GM12878 (cell line): ENCODE measurements around the gene PUS7. TPM values are rescaled to one million over a fixed set of nuclear protein-coding genes. Genes with fewer than 3 reads are reported as not detected.
"Not testable (repeated sequence)": the region's sequence is repeated elsewhere in the genome, so short reads cannot be mapped to it uniquely, and the experiment has no call there.

ENCODE experiments used
- ATAC-seq: fragments of 200-7000 bp; cut with Tn5 transposase; 3 replicates; pipeline ENCODE4 v1.9.1; 2020; ENCODE audit warnings: mild to moderate bottlenecking, moderate library complexity
- BruUV-seq: library from RNA; stranded (reverse); fragments of 400-500 nt; replicated peaks from 2 replicates; lab custom pipeline; 2021; lab: Mats Ljungman, UMichigan
- CTCF ChIA-PET: fragments of 300-600 bp; sonication (Branson Sonifier 250); formaldehyde crosslinking; extraction: SDS; loops from one replicate; lab custom pipeline; 2021; ENCODE audit warnings: inconsistent platforms; lab: Yijun Ruan, JAX
- POLR2A ChIA-PET: fragments of 350-600 bp; formaldehyde crosslinking; extraction: SDS; loops from one replicate; lab custom pipeline; 2021; ENCODE audit warnings: inconsistent platforms; lab: Charles Lee
- RAD21 ChIA-PET: fragments of 300-600 bp; sonication (Branson Sonifier 250); formaldehyde crosslinking; loops from one replicate; lab custom pipeline; 2023; ENCODE audit warnings: antibody characterized with exemption; ENCODE audit not compliant: unreplicated experiment; lab: Charles Lee
- SMC1A ChIA-PET: fragments of 300-600 bp; sonication (Branson Sonifier 250); formaldehyde crosslinking; loops from one replicate; lab custom pipeline; 2023; ENCODE audit not compliant: unreplicated experiment, uncharacterized antibody; lab: Charles Lee
- DNase-seq: peaks from one replicate; pipeline ENCODE4 v3.0.0-alpha.2; 2011; ENCODE audit warnings: low read depth, low spot score
- FAIRE-seq: peaks from 3 replicates; lab custom pipeline; 2011; peaks lifted over from hg19 to GRCh38; lab: Jason Lieb, UNC
- H2AFZ ChIP-seq: 2 replicates; pipeline ENCODE4 v1.6.0; 2011; ENCODE audit warnings: low read depth, low read length, control low read depth; ENCODE audit not compliant: control insufficient read depth
- H3K27ac ChIP-seq: 2 replicates; pipeline ENCODE4 v1.5.1; 2011; ENCODE audit warnings: control low read depth; ENCODE audit not compliant: control insufficient read depth, insufficient read depth
- H3K27me3 ChIP-seq, 2 experiments: replicated peaks in 1 of 2; 2 replicates each; pipeline versions ENCODE4 v1.6.0 to v1.6.1; 2011; ENCODE audit warnings: low read length in 1 of 2; ENCODE audit not compliant: control insufficient read depth in 2 of 2, insufficient read depth in 2 of 2
- H3K36me3 ChIP-seq, 2 experiments: 2 replicates each; pipeline ENCODE4 v1.5.1; 2011; ENCODE audit warnings: low read length in 1 of 2; ENCODE audit not compliant: control insufficient read depth in 2 of 2, insufficient read depth in 2 of 2
- H3K4me1 ChIP-seq: 2 replicates; pipeline ENCODE4 v1.6.1; 2011; ENCODE audit warnings: mild to moderate bottlenecking, low read length, moderate library complexity, mixed read lengths; ENCODE audit not compliant: control insufficient read depth, insufficient read depth
- H3K4me2 ChIP-seq: 2 replicates; pipeline ENCODE4 v1.6.0; 2011; ENCODE audit warnings: control low read depth; ENCODE audit not compliant: control insufficient read depth, insufficient read depth
- H3K4me3 ChIP-seq: fragments of 200-600 bp; sonication (generic); 2 replicates; pipeline ENCODE4 v1.5.1; 2016
- H3K79me2 ChIP-seq: 2 replicates; pipeline ENCODE4 v1.6.0; 2011; ENCODE audit warnings: low read length; ENCODE audit not compliant: control insufficient read depth, insufficient read depth
- H3K9ac ChIP-seq: 2 replicates; pipeline ENCODE4 v1.8.0; 2011; ENCODE audit warnings: low read length, control low read depth, mixed read lengths; ENCODE audit not compliant: control insufficient read depth, insufficient read depth
- H3K9me3 ChIP-seq: replicated peaks from 3 replicates; pipeline ENCODE4 v1.5.1; 2011; ENCODE audit warnings: mild to moderate bottlenecking, low read length; ENCODE audit not compliant: control insufficient read depth, insufficient read depth
- H4K20me1 ChIP-seq: 2 replicates; pipeline ENCODE4 v1.6.0; 2011; ENCODE audit not compliant: control insufficient read depth, insufficient read depth
- ASH2L ChIP-seq: fragments of 300-600, 200-600 bp; sonication (generic); IDR thresholded peaks from 2 replicates; pipeline ENCODE4 v1.6.1; 2017; ENCODE audit warnings: low read depth, mild to moderate bottlenecking, borderline replicate concordance
- CREB1 ChIP-seq: IDR thresholded peaks from 2 replicates; pipeline ENCODE4 v1.6.1; 2012; ENCODE audit warnings: low read depth, mild to moderate bottlenecking, inconsistent platforms
- FOXK2 ChIP-seq: fragments of 450-650 bp; IDR thresholded peaks from 2 replicates; pipeline ENCODE4 v1.6.1; 2017; ENCODE audit warnings: mild to moderate bottlenecking, moderate library complexity
- FOXM1 ChIP-seq: IDR thresholded peaks from 2 replicates; pipeline ENCODE4 v1.6.1; 2012; ENCODE audit warnings: low read depth, mild to moderate bottlenecking, inconsistent platforms, low read length, moderate library complexity
- GABPA ChIP-seq: IDR thresholded peaks from 2 replicates; pipeline ENCODE4 v1.6.1; 2014; ENCODE audit warnings: antibody characterized with exemption, low read depth, mild to moderate bottlenecking, inconsistent platforms
- HDAC6 ChIP-seq: fragments of 200-600 bp; sonication (generic); IDR thresholded peaks from one replicate; pipeline ENCODE4 v1.8.0; 2017; ENCODE audit warnings: antibody characterized with exemption; ENCODE audit not compliant: unreplicated experiment
- HDGF ChIP-seq: fragments of 450-650 bp; IDR thresholded peaks from 2 replicates; pipeline ENCODE4 v1.6.1; 2016; ENCODE audit warnings: antibody characterized with exemption
- KAT2A ChIP-seq: conservative IDR thresholded peaks from 2 replicates; pipeline ENCODE4 v1.6.1; 2011; ENCODE audit warnings: low read depth, low read length; ENCODE audit not compliant: control insufficient read depth
- NR2F1 ChIP-seq: fragments of 450-650 bp; conservative IDR thresholded peaks from 2 replicates; pipeline ENCODE4 v1.6.1; 2017; ENCODE audit warnings: mild to moderate bottlenecking
- POLR2A ChIP-seq: IDR thresholded peaks from 2 replicates; pipeline ENCODE4 v1.6.1; 2011; ENCODE audit warnings: low read depth, mild to moderate bottlenecking, low read length
- SIX5 ChIP-seq: IDR thresholded peaks from 2 replicates; pipeline ENCODE4 v1.6.1; 2011; ENCODE audit warnings: mild to moderate bottlenecking, low read depth, low read length, moderate library complexity; ENCODE audit not compliant: severe bottlenecking
- SMARCA5 ChIP-seq: fragments of 450-650 bp; IDR thresholded peaks from 2 replicates; pipeline ENCODE4 v1.6.1; 2017; ENCODE audit warnings: mild to moderate bottlenecking
- STAT1 ChIP-seq: fragments of 450-650 bp; conservative IDR thresholded peaks from 2 replicates; pipeline ENCODE4 v1.6.1; 2014; ENCODE audit warnings: antibody characterized with exemption, mild to moderate bottlenecking
- TAF1 ChIP-seq: IDR thresholded peaks from 2 replicates; pipeline ENCODE4 v1.6.1; 2011; ENCODE audit warnings: mild to moderate bottlenecking, low read depth, low read length, borderline replicate concordance
- ZNF384 ChIP-seq: IDR thresholded peaks from 2 replicates; pipeline ENCODE4 v1.6.1; 2012; ENCODE audit warnings: low read depth, mild to moderate bottlenecking, low read length, improper control_type of control experiment, borderline replicate concordance
- ZSCAN29 ChIP-seq: fragments of 450-650 bp; IDR thresholded peaks from 2 replicates; pipeline ENCODE4 v1.6.1; 2017; ENCODE audit warnings: mild to moderate bottlenecking, moderate library complexity
- WGBS: methylation state at CpG from one replicate; pipeline ENCODE4 v1.1.6; 2016; ENCODE audit warnings: low lambda C conversion rate; ENCODE audit not compliant: insufficient replicate concordance, insufficient coverage; ENCODE audit errors: missing lambda C conversion rate; 5-methylcytosine and 5-hydroxymethylcytosine counted together
- in situ Hi-C: fragments of 300-500 bp; cut with MboI; formaldehyde crosslinking; loops from 9 replicates; pipeline ENCODE4 v1.14.3; 2018; ENCODE audit warnings: mixed read lengths
- intact Hi-C: fragments of 100-400 bp; cut with micrococcal nuclease; formaldehyde crosslinking; loops from one replicate; pipeline ENCODE4 v1.14.2; 2022; ENCODE audit not compliant: unreplicated experiment
- polyA plus RNA-seq, 11 experiments: library from polyadenylated mRNA; depleted of rRNA in 4 of 11; unstranded in 6 of 11; stranded (reverse) in 5 of 11; fragments of >200 nt; fragmentation: Nextera tagmentation in 4 of 11; fragmentation: Illumina TruSeq in 1 of 11; extraction: Ambion mirVana in 4 of 11; extraction: Trizol in 1 of 11; gene quantifications; 1 replicate in 1 of 11; 2 replicates in 10 of 11; pipeline versions ENCODE4 v1.2.1 to v1.2.3, GENCODE V29; 2011 to 2016; ENCODE audit warnings: inconsistent platforms in 2 of 11, missing spikeins in 2 of 11, low read depth in 1 of 11
- total RNA-seq, 4 experiments: library from RNA; depleted of rRNA in 3 of 4; stranded (reverse); fragments of >200 nt in 3 of 4; fragmentation: Illumina TruSeq in 1 of 4; extraction: Trizol in 1 of 4; gene quantifications; 2 replicates each; pipeline versions ENCODE4 v1.2.1 to v1.2.3, GENCODE V29; 2013 to 2021
- TF ChIP-seq, protein P1 (sequence below): IDR thresholded peaks from 2 replicates; pipeline ENCODE4 v1.6.1; 2011; ENCODE audit warnings: borderline replicate concordance, low read depth, mild to moderate bottlenecking, moderate library complexity, low read length; ENCODE audit not compliant: insufficient read depth, poor library complexity, severe bottlenecking
- TF ChIP-seq, protein P2 (sequence below): fragments of 450-650 bp; IDR thresholded peaks from 2 replicates; pipeline ENCODE4 v1.6.1; 2018; ENCODE audit warnings: mild to moderate bottlenecking, low read depth, moderate library complexity; ENCODE audit not compliant: partially characterized antibody

PUS7 gene
- total and polyA plus RNA-seq, 10 of the 15 experiments (the other 5 are each of a cell fraction or from before 2014, with no cell fraction given): 5.6 to 28.5 (median 22.4) TPM

DNA sequence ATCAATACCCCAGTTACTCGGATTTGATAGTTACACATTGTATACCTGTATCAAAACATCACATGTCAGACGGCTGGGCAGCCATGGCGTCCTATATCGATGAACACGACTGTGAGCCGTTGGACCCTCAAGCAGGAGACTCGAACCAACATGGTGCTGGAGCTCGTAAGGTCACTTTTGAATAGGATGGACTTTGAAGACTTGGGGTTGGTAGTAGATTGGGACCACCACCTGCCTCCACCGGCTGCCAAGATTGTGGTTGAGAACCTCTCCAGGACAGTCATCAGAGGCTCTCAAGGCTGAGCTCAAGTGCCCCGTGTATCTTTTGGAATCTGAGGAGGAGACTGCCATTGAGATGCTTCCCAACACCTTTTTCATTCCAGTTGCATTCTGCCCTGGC lies 8.1 kb upstream of the PUS7 start:
- intact Hi-C loops (loop anchor here (5.0 kb wide), 1 partner anchor 57 kb away; no protein-coding TSS in a partner anchor), in situ Hi-C loops (no loop called here)
- Histone ChIP-seq H3K27ac (no peak overlapping the region), H4K20me1 (no peaks in the 10 kb centered on the region), H3K79me2 (peaks cover 19% of the 10 kb centered on the region), H3K4me3 (no peak overlapping the region), H3K4me2 (no peak overlapping the region), H3K9ac (no peak overlapping the region), H3K36me3 (no peaks in the 10 kb centered on the region), H3K27me3 (no peaks in the 10 kb centered on the region), H2AFZ (no peak overlapping the region), H3K9me3 (no peaks in the 10 kb centered on the region), H3K4me1 (peaks cover 3% of the 10 kb centered on the region)
- DNase-seq (no peak), FAIRE-seq (no peak), ATAC-seq (no peak)
- 88% methylated on average over 10 of the region's 10 CpGs for WGBS
- TF ChIP-seq FOXK2: no peak
- TF ChIP-seq KAT2A: no peak
- no peak for TF ChIP-seq HDAC6
- TF ChIP-seq GABPA: no peak
- TF ChIP-seq ASH2L: no peak
- TF ChIP-seq, protein P1, sequence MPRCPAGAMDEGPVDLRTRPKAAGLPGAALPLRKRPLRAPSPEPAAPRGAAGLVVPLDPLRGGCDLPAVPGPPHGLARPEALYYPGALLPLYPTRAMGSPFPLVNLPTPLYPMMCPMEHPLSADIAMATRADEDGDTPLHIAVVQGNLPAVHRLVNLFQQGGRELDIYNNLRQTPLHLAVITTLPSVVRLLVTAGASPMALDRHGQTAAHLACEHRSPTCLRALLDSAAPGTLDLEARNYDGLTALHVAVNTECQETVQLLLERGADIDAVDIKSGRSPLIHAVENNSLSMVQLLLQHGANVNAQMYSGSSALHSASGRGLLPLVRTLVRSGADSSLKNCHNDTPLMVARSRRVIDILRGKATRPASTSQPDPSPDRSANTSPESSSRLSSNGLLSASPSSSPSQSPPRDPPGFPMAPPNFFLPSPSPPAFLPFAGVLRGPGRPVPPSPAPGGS: no peak
- TF ChIP-seq STAT1: no peak
- no peak for TF ChIP-seq SMARCA5
- TF ChIP-seq FOXM1: no peak
- no peak for TF ChIP-seq TAF1
- TF ChIP-seq POLR2A: no peak
- no peak for TF ChIP-seq NR2F1
- no peak for TF ChIP-seq CREB1
- no peak for TF ChIP-seq ZSCAN29
- no peak for TF ChIP-seq ZNF384
- TF ChIP-seq, protein P2, sequence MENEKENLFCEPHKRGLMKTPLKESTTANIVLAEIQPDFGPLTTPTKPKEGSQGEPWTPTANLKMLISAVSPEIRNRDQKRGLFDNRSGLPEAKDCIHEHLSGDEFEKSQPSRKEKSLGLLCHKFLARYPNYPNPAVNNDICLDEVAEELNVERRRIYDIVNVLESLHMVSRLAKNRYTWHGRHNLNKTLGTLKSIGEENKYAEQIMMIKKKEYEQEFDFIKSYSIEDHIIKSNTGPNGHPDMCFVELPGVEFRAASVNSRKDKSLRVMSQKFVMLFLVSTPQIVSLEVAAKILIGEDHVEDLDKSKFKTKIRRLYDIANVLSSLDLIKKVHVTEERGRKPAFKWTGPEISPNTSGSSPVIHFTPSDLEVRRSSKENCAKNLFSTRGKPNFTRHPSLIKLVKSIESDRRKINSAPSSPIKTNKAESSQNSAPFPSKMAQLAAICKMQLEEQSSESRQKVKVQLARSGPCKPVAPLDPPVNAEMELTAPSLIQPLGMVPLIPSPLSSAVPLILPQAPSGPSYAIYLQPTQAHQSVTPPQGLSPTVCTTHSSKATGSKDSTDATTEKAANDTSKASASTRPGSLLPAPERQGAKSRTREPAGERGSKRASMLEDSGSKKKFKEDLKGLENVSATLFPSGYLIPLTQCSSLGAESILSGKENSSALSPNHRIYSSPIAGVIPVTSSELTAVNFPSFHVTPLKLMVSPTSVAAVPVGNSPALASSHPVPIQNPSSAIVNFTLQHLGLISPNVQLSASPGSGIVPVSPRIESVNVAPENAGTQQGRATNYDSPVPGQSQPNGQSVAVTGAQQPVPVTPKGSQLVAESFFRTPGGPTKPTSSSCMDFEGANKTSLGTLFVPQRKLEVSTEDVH: no peak
- no peak for TF ChIP-seq SIX5
- TF ChIP-seq HDGF: no peak
- RAD21 ChIA-PET: no interaction called here
- BruUV-seq: TSS peak; percentile 68
- POLR2A ChIA-PET: no interaction called here
- CTCF ChIA-PET: interaction anchor here (0.5 to 0.9 kb wide), 2 partner anchors 293 to 377 kb away, joined by 3 read pairs; no protein-coding TSS in a partner anchor
- SMC1A ChIA-PET: no interaction called here

DNA sequence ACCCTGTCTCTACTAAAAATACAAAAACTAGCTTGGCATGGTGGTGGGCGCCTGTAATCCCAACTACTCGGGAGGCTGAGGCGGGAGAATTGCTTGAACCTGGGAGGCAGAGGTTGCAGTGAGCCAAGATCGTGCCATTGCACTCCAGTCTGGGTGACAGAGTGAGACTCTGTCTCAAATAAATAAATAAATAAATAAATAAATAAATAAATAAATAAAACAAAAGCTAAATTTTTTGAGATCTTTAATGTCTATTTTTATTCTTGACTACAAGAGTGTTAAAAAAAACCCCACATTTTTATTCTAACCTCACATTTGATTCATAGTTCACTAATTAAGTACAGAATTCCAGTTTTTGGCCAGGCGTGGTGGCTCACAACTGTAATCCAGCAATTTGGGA lies 5.7 kb upstream of the PUS7 start:
- ATAC-seq, H3K4me3 ChIP-seq, H3K27me3 ChIP-seq, BruUV-seq, SMC1A ChIA-PET, H3K4me2 ChIP-seq, H3K27ac ChIP-seq, DNase-seq, H3K79me2 ChIP-seq, RAD21 ChIA-PET, H3K9ac ChIP-seq, in situ Hi-C loops, H4K20me1 ChIP-seq, H3K9me3 ChIP-seq, H2AFZ ChIP-seq, FAIRE-seq, H3K36me3 ChIP-seq, POLR2A ChIA-PET, CTCF ChIA-PET, H3K4me1 ChIP-seq: not testable (repeated sequence)
- WGBS: 93% methylated on average over 5 of the region's 5 CpGs
- intact Hi-C loops: loop anchor here (10.0 kb wide), 1 partner anchor 873 kb away; no protein-coding TSS in a partner anchor
